GM12874 (cell line): ENCODE results near the gene SCRN2.

Source experiments
- CTCF ChIP-seq: IDR thresholded peaks from 2 replicates; pipeline ENCODE4 v1.5.1; 2011; ENCODE audit warnings: low read depth, mild to moderate bottlenecking, control low read depth, low read length, moderate library complexity; ENCODE audit not compliant: insufficient read depth

SCRN2 gene

GRCh38 chr17:47808036-47808829 lies 32.8 kb downstream of the SCRN2 start:
- no peak for TF ChIP-seq CTCF

- no peak for TF ChIP-seq CTCF
Observed at GRCh38 chr17:47807421-47807820, 33.7 kb downstream of the SCRN2 start.

GRCh38 chr17:47806913-47807255 lies 34.2 kb downstream of the SCRN2 start:
- TF ChIP-seq CTCF = no peak

GRCh38 chr17:47806026-47806912 lies 34.8 kb downstream of the SCRN2 start:
- no peak for TF ChIP-seq CTCF

- no peak for TF ChIP-seq CTCF
Observed at GRCh38 chr17:47804461-47804860, 36.6 kb downstream of the SCRN2 start.

- no peak for TF ChIP-seq CTCF
Observed at GRCh38 chr17:47803751-47804150, 37.3 kb downstream of the SCRN2 start.

GRCh38 chr17:47803201-47803600 lies 37.9 kb downstream of the SCRN2 start:
- TF ChIP-seq CTCF = no peak
